Kidney epithelial cell (primary cell): Measurements from ENCODE around the gene FRS2. TPM values are rescaled to one million over a fixed set of nuclear protein-coding genes. Genes with fewer than 3 reads are reported as not detected.
"Not testable (repeated sequence)": the region's sequence is repeated elsewhere in the genome, so short reads cannot be mapped to it uniquely, and the experiment has no call there.

Experiments used
- DNase-seq: peaks from one replicate; pipeline ENCODE4 v3.0.0-alpha.2; 2010; ENCODE audit warnings: low read depth
- H3K27me3 ChIP-seq: 2 replicates; pipeline ENCODE4 v1.6.0; 2011; ENCODE audit warnings: low read length; ENCODE audit not compliant: control insufficient read depth, insufficient read depth
- H3K36me3 ChIP-seq: 2 replicates; pipeline ENCODE4 v1.5.1; 2011; ENCODE audit warnings: low read length; ENCODE audit not compliant: control insufficient read depth, insufficient read depth
- H3K4me3 ChIP-seq: 2 replicates; pipeline ENCODE4 v1.5.1; 2011; ENCODE audit warnings: low read depth, mild to moderate bottlenecking, control low read depth, low read length
- total RNA-seq: library from RNA; depleted of rRNA; stranded (reverse); fragments of >200 nt; gene quantifications from 2 replicates; pipeline ENCODE4 v1.2.3, GENCODE V29; 2015
- TF ChIP-seq, protein P1 (sequence below): IDR thresholded peaks from 2 replicates; pipeline ENCODE4 v1.5.1; 2011; ENCODE audit warnings: mild to moderate bottlenecking, moderate library complexity, low read length, control low read depth, inconsistent platforms; ENCODE audit not compliant: insufficient read depth, poor library complexity, severe bottlenecking

Gene FRS2
- total RNA-seq, 1 donor from 2014 or later, result 26.6 TPM

DNA sequence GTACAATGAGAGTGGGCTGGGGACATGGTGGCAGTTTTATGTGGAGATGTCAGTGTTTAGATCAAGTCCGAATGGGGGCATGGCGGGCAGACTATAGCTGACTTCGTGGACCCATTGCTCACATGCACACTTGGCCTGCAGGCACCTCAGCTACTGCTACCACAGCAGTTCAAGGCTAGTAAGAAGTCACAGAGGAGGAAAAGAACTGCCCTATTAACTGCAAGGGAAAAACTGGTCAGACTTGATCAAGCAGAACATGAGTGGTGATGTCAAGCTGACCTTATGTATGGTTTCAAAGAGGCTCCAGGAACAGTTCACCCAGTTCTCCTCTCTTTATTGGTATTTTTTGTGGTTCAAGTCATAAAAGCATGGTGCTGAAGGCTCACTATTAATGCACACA lies 30.2 kb upstream of the FRS2 start:
- TF ChIP-seq, protein P1, sequence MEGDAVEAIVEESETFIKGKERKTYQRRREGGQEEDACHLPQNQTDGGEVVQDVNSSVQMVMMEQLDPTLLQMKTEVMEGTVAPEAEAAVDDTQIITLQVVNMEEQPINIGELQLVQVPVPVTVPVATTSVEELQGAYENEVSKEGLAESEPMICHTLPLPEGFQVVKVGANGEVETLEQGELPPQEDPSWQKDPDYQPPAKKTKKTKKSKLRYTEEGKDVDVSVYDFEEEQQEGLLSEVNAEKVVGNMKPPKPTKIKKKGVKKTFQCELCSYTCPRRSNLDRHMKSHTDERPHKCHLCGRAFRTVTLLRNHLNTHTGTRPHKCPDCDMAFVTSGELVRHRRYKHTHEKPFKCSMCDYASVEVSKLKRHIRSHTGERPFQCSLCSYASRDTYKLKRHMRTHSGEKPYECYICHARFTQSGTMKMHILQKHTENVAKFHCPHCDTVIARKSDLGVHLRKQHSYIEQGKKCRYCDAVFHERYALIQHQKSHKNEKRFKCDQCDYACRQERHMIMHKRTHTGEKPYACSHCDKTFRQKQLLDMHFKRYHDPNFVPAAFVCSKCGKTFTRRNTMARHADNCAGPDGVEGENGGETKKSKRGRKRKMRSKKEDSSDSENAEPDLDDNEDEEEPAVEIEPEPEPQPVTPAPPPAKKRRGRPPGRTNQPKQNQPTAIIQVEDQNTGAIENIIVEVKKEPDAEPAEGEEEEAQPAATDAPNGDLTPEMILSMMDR, result no peak
- no peak for DNase-seq
- no peak overlapping the region for H3K4me3 ChIP-seq
- H3K27me3 ChIP-seq, result no peaks in the 10 kb centered on the region
- no peaks in the 10 kb centered on the region for H3K36me3 ChIP-seq

- TF ChIP-seq, protein P1, result no peak
- Histone ChIP-seq H3K27me3 (no peaks in the 10 kb centered on the region), H3K36me3 (no peaks in the 10 kb centered on the region), H3K4me3 (no peak overlapping the region)
- no peak for DNase-seq
Measured at GRCh38 chr12:69440886-69441285, 29.3 kb upstream of the FRS2 start.

GRCh38 chr12:69442894-69443293 lies 27.3 kb upstream of the FRS2 start:
- TF ChIP-seq, protein P1, result no peak
- no peak for DNase-seq
- H3K36me3 ChIP-seq, result no peaks in the 10 kb centered on the region
- H3K4me3 ChIP-seq, result no peak overlapping the region
- no peaks in the 10 kb centered on the region for H3K27me3 ChIP-seq

- H3K4me3 ChIP-seq, result no peak overlapping the region
- H3K27me3 ChIP-seq, result no peaks in the 10 kb centered on the region
- DNase-seq, result no peak
- TF ChIP-seq, protein P1, result no peak
- no peaks in the 10 kb centered on the region for H3K36me3 ChIP-seq
Measured at GRCh38 chr12:69443916-69444315, 26.3 kb upstream of the FRS2 start.

- Histone ChIP-seq H3K27me3 (no peaks in the 10 kb centered on the region), H3K4me3 (no peak overlapping the region), H3K36me3 (no peaks in the 10 kb centered on the region)
- DNase-seq, result no peak
- TF ChIP-seq, protein P1, result no peak
Measured at GRCh38 chr12:69447892-69448291, 22.3 kb upstream of the FRS2 start.

DNA sequence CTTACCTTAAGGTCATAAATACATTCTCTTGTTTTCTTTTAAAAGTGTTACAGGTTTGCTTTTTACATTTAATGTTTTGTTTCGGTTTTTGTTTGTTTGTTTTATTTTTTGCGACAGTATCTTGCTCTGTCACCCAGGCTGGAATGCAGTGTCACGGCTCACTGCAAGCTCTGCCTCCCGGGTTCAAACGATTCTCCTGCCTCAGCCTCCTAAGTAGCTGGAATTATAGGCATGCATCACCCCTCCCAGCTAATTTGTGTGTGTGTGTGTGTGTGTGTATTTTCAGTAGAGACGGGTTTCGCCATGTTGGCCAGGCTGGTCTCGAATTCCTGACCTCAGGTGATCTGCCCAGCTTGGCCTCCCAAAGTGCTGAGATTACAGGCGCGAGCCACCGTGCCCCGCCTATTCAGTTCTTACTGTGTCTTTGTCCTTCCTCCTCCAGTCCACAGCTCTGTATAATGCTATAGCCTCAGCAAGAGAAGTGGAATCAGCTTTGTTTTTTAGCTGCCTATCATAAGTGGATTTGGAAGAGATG lies 17.5 kb upstream of the FRS2 start:
- H3K36me3 ChIP-seq, H3K4me3 ChIP-seq, DNase-seq, H3K27me3 ChIP-seq: not testable (repeated sequence)

- TF ChIP-seq, protein P1, result no peak
- Histone ChIP-seq H3K36me3 (no peaks in the 10 kb centered on the region), H3K4me3 (no peak overlapping the region), H3K27me3 (no peaks in the 10 kb centered on the region)
- no peak for DNase-seq
Measured at GRCh38 chr12:69456239-69456638, 13.9 kb upstream of the FRS2 start.
